GM04503 (cell line): ENCODE data around the gene CUX1.
A peak's percentile ranks its signal among the peaks of the same experiment; 100 is the strongest.
"Not testable (repeated sequence)": the region's sequence is repeated elsewhere in the genome, so short reads cannot be mapped to it uniquely, and the experiment has no call there.

ENCODE experiments used
- DNase-seq: peaks from one replicate; pipeline ENCODE4 v3.0.0-alpha.2; 2012; ENCODE audit warnings: low read depth

The CUX1 gene

DNA sequence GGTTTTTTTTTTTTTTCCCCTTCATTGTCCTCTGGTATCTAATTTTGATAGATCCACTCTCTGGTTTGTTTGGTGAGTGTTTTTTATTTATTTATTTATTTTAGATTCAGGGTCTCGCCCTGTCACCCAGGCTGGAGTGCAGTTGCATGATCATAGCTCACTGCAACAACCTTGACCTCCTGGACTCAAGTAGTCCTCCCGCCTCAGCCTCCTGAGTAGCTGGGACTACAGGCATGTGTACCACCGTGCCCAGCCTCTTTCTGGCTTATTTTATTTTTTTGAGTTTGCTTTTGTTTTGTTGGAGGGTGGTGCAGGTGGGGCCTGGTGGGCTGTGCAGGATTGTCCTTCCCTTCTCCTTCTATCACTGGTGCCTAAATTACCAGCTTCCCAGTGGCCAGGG, 282.0 kb downstream of the CUX1 start:
- DNase-seq = no peak

DNA sequence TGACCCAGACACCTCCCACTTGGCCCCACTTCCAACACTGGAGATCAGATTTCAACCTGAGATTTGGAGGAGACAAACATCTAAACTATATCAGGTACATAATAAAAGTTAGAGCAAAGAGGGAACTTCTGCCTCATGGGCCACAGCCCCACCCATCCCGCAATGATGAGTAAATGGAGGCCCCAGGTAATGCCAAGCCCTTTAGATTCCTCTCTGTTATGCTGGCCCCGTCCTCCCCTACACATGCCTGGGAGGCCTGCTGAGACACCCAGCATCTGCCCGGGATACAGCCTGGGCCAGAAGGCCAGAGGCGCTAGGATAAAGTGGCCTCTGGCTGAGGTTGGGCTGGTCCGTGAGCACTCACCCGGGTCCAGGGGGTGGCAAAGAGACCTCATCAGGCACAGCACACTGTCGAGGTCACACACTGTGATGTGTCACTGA, 283.7 kb downstream of the CUX1 start:
- no peak for DNase-seq

DNA sequence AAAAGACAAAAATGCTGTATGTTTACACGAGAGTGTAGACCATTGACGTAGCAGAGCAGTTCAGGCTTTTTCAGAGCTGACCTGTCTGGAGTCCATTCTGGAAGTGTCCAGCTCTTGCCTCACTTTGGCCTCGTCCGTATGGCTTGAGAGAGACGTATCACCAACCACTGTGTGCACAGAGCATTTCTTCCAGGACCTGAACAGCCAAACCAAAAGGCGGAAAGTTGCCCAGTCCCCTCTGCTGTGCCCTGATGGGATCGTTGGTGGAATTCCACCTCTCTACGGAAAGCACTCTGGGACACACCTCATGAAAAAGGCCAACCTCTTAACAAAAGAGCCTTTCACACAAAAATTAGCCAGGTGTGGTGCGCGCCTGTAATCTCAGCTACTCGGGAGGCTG, 284.5 kb downstream of the CUX1 start:
- no peak for DNase-seq

DNA sequence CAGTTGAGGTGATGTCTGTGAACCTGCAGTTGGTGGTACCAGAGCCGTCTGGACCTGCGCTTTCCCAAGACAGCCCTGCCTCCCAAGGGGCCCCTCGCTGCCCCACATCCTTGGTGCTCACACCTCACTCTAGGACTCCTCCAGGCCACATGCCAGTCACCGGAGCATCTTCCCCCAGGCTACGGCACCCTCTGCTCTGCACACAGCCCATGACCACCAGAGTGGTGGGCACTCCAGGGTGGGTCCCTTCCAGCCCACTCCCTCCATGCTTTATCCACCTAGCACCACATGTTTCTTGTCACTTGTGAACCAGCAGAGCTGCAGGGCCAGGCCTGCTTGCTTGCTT, 285.6 kb downstream of the CUX1 start:
- no peak for DNase-seq

DNA sequence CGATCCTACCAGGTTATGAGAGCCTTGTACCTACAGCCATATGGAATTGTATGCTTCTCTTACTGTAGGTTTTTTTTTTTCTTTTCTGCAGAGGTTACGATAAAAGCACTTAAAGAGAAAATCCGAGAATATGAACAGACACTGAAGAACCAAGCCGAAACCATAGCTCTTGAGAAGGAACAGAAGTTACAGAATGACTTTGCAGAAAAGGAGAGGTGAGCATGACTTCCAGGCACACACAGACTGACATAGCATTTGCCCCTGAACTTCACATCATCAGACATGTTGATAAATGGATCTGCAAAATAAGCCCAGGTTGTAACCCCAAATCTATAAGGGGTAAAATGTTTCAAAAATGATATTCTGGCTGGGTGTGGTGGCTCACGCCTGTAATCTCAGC, 286.8 kb downstream of the CUX1 start:
- no peak for DNase-seq

DNA sequence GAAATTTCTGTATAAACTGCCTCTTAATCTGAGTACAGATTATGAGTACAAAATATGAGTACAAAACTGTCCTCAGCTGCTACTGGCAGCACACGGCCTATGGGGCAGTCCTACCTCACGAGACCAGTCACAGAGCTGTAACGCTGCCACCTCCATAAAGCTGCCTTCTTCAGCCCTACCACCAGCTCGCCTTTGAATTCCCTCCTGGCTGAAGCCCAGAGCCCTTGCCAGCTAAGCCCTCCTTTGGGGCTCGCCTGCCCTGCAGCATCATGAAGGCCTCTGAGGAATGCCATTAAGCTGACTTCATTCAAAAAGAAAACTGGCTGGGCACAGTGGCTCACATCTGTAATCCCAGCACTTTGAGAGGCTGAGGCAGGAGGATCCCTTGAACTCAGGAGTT, 289.2 kb downstream of the CUX1 start:
- DNase-seq = no peak

DNA sequence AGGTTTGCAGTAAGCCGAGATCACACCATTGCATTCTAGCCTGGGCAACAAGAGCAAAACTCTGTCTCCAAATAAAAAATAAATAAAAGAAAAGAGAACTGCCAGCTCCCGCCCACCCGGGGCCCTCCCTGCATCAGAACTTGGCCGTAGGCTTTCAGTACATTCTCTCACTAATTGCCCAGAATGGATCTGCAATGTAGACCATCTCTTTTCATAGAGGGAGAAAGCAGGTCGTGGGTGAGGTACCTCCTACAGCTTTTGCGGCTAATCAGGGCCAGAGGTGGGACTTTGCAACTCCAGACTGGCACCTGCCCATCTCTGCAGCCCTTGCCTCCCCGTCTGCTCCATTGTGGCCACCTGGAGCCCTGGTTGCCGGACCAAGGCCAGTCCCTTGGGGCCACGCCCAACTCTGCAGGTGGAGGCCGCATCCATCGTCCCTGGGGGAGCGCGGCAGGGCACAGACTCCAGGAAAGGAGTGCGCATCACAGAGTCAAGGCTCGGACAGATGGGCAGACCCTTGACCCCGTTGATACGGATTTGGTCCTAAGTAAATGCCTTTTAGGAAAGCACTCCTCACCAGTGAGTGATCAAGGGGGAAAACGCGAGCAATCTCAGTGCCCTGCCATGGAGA, 290.2 kb downstream of the CUX1 start:
- no peak for DNase-seq

DNA sequence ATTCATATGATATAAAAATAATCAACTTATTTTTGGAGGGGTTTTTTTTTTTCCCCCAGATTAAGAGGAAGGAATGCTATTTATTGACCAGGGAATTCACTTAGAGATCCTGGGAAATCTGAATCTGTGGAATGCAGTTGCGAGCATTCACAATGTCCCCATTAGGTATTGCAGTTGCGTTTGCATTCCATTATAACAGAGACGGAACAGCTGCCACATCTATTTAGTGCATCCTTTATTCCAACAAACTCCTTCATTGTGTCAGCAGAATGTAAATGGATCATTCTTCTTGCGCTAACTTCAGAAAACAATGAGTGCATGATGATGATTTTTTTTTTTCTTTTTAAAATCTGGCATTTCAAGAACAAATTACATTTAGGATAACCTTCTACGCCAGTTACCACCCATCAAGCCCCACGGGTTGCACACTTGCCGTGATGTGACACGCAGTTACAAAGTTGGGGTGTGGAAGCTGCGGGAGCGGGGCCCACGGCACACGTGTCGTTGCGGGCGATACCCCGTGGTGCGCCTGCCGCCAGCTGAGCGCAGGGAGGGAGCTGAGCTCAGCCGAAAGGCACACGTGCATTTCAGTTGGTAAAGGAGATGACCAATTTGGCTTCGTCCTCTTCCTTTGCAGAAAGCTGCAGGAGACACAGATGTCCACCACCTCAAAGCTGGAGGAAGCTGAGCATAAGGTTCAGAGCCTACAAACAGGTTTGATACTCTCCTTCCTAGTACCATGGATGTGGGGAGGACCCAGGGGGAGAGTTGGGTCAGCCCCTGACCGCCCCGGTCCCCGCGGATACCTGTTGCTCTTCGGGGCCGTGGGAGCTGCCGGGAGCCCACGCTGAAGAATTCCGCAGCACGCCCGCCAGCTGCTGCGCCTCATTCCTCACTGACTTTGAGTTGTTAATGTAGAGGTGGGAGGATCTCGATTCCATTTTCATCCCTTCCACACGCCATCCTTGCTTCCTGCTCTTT, 293.9 kb downstream of the CUX1 start:
- no peak for DNase-seq

DNA sequence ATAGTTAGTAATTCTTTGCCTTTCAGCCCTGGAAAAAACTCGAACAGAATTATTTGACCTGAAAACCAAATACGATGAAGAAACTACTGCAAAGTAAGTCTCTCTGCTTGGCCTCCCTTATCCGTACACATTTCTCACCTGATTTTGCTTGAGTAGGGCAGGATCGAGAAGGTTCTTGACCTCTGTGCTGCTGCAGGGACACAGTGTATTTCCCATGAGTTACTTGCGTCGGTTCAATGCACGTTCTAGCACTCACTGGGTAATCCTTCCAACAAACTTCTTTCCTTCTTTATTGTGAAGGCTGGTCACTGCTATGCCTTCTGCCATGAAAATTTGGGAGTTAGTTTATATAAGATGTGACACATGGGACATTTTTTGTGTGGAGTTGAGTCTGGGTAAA, 297.8 kb downstream of the CUX1 start:
- no peak for DNase-seq

DNA sequence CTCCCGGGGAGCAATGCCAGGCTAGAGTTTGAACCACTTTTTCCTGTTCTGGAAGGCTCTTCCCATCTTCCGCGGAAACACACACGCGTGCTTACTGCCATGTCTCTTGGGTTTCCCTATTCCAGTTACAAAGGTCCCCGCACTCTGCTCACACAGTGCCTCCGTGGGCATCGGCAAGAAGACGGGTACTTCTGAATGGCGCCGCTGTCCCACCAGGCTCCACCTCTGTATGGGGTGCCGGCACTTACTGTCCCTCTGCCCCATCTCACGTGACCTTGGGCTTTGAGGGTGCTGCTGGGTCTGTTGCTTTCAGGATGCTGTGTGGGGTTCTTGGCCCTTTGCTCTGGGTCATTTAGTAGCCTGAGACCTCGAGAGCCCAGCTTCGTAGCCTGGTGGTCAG, 298.5 kb downstream of the CUX1 start:
- no peak for DNase-seq

DNA sequence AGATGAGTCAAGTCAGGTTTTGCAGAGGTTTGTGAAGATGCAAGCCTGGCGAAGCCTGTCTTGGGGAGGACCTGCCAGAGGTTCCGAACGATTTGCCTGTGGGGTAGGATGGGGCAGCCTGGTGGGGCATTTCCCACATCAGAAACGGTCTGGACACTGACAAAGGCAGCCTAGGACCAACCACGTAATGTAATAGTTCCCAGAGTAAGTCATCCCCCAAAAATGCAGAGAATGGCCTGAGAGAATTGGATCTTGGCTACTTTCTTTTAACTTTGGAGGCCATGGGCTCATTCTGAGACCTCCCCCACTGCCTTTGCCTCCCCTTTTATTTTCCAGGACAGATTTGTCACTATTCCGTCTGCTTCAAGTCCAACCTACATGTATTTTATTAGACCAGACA, 300.3 kb downstream of the CUX1 start:
- peak; percentile 76 for DNase-seq

DNA sequence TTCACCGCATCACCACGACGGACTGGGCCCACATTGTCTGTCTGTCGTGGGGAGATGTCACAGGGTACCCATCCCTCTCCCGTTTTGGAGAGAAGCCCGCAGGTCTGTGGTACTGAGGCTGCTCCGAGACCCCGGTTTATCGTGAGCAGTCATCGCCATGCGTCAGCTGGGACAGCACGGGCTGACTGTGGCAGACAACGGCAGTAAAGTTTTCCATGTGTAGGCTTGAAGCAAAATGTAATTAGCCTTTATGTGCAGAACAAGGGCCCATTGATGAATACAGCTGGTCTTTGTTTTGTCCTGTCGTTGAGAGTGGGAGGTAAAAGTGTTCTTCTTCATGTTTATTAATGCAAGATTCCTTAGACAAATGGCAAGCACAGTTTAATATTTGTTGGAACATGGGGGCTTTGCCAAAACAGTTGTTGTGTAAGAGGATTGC, 301.8 kb downstream of the CUX1 start:
- no peak for DNase-seq

DNA sequence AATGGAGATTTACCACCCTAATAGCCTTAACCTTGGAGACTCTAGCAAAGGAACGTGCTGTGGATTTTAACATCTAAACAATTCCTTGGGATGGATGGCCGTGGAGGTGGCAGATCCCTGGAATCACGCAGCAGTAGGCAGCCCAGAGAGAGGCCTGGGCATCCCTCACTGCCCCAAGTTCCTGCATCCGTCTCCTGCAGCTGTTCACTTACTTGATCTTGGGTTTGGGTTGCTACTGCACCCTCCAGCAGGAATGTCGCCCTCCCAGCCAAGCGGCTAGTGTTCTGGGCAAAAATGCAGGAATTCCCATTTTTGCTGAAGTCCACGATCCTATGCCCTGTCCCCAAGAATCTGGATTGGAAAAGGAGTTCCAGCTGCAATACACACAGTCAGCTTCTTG, 302.5 kb downstream of the CUX1 start:
- no peak for DNase-seq

DNA sequence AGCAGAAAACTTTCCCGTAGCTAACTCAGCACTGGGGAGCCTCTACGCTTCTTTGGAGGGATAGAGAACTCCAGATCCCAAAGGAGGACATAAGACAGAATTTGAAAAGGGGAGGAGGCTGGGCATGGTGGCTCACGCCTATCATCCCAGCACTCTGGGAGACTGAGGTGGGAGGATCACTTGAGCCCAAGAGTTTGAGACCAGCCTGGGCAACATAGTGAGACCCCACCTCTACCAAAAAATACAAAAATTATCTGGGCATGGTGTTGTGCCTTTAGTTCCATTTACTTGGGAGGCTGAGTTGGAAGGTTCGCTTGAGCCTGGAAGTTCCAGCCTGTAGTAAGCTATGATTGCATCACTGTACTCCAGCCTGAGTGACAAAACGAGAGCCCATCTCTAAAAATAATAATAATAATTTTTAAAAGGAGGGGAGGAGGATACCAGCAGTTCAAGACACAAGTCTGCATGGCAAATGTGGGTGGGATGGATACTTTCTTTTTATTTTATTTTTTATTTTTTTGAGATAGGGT, 303.3 kb downstream of the CUX1 start:
- DNase-seq = no peak

DNA sequence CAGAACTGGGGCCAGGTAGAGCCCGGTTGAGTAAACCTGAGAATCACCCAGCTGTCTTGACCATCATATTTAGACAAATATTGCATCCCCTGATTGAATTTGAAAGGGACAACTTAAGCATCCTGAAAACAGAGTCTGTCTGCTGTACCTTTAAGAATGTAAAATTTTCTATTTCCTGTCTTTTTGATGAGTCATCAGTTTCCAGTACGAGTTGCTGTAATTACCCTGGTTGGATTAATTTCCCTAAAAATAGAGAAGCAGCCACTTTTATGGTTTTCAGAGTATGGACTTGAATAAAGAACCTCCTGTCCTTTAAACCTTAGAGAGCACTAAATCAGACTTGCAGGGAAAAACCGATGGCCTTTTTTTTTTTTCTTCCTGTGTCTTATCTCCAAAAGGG, 304.6 kb downstream of the CUX1 start:
- no peak for DNase-seq

DNA sequence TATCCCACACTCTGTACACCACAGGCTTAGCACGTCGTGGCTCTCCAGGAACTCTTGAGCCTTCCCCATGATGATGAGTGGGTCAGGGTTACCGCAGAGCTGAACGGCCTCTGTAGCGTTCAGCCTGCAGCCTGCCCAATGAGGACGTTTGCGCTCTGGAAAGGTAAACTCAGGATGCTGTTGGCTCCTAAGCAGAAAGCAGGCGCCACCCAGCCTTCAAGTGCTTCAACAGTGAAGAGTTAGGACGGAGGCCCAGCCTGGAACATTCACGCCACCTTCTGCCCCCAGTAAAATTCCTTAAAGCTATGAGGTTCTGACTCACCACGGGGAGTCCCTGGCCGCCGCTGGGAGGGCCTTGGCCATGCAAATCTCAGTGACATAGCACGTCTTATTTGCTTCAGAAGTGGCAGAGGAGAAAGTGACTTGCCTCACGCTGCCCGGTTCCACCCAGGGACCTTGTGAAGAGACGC, 307.7 kb downstream of the CUX1 start:
- peak; percentile 42 for DNase-seq

DNA sequence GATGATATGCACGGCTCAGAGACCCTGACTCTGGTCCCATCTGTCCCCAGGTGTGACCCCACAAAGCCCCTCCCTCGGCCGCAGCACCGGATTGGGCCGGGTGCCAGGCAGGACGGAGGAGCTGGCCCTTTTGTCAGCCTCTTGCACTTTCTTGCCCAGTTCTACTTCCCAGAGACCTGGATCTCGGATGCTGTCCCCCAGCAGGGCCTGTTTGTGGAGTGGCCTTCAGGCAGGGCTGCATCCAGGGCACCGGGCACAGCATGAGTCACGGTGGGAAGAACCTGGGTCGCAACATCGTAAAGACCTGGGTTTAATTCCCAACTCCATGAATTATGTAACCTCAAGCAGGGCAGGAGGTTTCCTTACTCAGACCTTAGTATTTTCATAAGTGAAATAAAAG, 310.9 kb downstream of the CUX1 start:
- no peak for DNase-seq

DNA sequence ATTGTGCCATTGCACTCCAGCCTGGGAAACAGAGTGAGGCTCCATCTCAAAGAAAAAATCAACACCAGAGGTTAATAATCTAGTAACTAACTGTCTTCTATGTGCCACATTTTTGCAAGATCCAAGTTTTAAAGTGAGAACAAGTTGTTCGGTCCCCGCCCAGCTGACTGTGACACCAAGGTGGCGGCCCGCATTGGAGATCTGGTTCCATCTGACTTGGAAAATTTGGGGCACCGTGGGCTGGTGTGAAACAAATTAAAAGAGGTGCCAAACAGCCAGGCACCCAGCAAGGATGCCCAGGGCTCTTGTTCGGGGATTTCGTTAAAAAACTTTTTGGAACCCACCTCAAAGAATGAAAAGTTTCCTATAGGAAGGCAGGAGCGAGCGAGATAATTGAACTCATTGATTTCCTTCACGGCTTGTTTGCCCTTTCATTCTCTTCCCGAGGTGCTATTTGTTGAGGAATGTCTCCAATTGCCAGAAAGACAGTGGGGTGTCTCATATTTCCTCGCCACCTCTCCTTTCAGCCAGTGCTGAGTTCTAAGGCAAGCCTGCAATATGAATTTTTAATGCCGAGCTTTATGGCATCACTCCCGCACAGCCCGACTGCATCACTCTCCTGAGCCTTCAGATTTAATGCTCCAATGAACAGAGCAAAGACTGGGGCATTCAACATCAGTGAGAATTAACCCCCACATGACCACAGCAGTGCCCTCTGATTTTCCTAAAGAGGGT, 312.4 kb downstream of the CUX1 start:
- DNase-seq = no peak

DNA sequence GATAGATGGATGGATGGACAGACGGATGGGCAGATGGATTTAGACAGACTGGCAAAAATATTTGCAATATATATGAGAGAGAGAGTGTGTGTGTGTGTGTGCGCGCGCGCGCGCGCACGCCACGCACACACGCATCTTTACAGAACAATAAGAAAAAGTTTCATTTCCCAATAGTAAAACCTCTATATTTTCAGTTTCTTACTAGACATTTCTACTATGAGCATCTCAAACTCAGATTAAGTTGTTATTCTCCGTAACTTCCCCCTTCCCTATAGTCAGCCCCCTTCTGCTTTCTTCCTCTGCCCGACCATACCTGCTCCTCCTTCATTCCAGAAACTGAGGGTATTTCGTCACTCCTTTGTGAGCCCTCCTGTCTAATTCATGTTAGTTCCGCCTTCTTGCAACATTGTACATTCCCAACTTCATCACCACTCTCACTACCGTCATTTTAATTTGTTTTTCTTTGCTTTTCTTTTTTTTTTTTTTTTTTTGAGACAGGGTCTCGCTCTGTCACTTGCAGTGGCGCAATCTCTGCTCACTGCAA, 314.9 kb downstream of the CUX1 start:
- DNase-seq = no peak

DNA sequence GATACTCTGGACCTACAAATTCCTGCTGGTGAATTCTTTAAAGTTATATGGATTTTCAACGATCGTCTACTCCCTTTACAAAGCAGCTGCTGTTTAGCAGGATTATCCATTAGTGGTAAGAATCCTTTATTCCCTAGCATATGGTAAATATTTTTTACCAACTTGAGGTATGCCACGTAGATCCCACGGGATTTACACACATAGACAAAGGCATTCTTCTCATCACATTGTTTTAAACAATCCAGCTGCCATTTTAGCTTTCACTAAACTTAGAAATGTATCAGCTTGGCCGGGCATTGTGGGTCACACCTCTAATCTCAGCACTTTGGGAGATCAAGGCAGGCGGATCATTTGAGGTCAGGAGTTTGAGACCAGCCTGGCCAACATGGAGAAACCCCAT, 321.2 kb downstream of the CUX1 start:
- DNase-seq = no peak

DNA sequence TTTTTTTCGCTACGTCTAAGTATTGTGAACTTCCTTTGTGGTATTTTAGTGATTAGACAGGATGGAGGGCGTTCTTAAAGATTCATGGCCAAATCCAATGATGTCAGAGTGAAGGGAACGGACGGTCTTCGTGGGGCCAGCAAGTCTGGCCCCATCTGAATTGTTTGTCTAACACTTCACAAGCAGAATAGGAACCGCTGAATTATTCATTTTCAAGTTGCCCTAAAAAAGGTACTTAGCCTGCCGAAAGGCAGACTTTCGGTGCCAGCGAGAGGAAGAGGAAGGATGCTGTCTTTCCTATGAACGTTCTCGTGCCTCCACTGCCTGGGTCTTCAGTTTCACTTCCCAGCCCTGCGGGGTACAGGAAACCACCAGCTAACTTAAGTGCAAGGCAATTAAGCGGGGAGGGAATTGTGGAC, 323.5 kb downstream of the CUX1 start:
- DNase-seq = no peak

DNA sequence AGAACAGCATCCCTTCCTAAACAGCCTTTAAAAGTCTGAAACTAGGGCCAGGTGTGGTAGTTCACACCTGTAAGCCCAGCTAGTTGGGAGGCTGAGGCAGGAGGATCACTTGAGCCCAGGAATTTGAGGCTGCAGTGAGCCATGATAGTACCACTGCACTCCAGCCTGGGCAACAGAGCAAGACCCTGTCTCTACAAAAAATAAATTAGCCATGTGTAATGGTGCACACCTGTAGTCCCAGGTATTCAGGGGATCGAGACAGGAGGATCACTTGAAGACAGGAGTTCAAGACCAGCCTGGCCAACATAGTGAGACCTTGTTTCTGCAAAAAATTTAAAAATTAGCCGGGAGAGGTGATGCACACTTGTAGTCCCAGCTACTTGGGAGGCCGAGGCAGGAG, 325.0 kb downstream of the CUX1 start:
- not testable (repeated sequence) for DNase-seq
